Esophagus muscularis mucosa (tissue), 4 donors: ENCODE data around the gene PRKACB. TPM values are rescaled to one million over a fixed set of nuclear protein-coding genes. Genes with fewer than 3 reads are reported as not detected.

Experiments
- DNase-seq: peaks from one replicate; pipeline ENCODE4 v3.0.0-alpha.2; 2017; ENCODE audit errors: extremely low spot score
- H3K27ac ChIP-seq, 4 donors: fragments of 200-600 bp; sonication (generic); replicated peaks in 1 of 4; 1 replicate in 3 of 4; 2 replicates in 1 of 4; pipeline ENCODE4 v1.5.1; 2016 to 2019; ENCODE audit warnings: mild to moderate bottlenecking in 1 of 4
- H3K27me3 ChIP-seq, 4 donors: fragments of 200-600 bp; sonication (generic); one replicate each; pipeline versions ENCODE4 v1.5.1 to v1.6.0; 2016 to 2019
- H3K36me3 ChIP-seq, 4 donors: fragments of 200-600 bp; sonication (generic); one replicate each; pipeline ENCODE4 v1.5.1; 2016 to 2019
- H3K4me1 ChIP-seq, 4 donors: fragments of 200-600 bp; sonication (generic); one replicate each; pipeline ENCODE4 v1.5.1; 2016 to 2019
- H3K4me3 ChIP-seq, 4 donors: fragments of 200-600 bp; sonication (generic); 1 replicate in 2 of 4; 2 replicates in 2 of 4; pipeline ENCODE4 v1.5.1; 2016 to 2019; ENCODE audit warnings: mild to moderate bottlenecking in 4 of 4, moderate library complexity in 1 of 4
- H3K9me3 ChIP-seq, 4 donors: fragments of 200-600 bp; sonication (generic); 1 replicate in 3 of 4; 2 replicates in 1 of 4; pipeline ENCODE4 v1.5.1; 2016 to 2019
- CTCF ChIP-seq, 3 experiments: fragments of 200-600 bp in 2 of 3; fragments of 450-650 bp in 1 of 3; sonication (generic) in 2 of 3; IDR thresholded peaks; one replicate each; pipeline ENCODE4 v1.5.1; 2017 to 2019; ENCODE audit warnings: antibody characterized with exemption in 3 of 3, mild to moderate bottlenecking in 2 of 3, moderate library complexity in 1 of 3
- EP300 ChIP-seq: sonication (generic); formaldehyde crosslinking; IDR thresholded peaks from one replicate; pipeline ENCODE4 v1.6.1; 2017; ENCODE audit warnings: antibody characterized with exemption
- POLR2A ChIP-seq: fragments of 450-650 bp; IDR thresholded peaks from one replicate; pipeline ENCODE4 v1.6.1; 2017; ENCODE audit warnings: antibody characterized with exemption, moderate library complexity, mild to moderate bottlenecking, low read depth
- POLR2AphosphoS5 ChIP-seq, 2 donors: sonication (generic); formaldehyde crosslinking; IDR thresholded peaks; one replicate each; pipeline ENCODE4 v1.6.1; 2017; ENCODE audit warnings: antibody characterized with exemption in 2 of 2
- WGBS: methylation state at CpG from one replicate; pipeline ENCODE4 v1.1.5; 2018; 5-methylcytosine and 5-hydroxymethylcytosine counted together
- intact Hi-C: fragments of 100-400 bp; cut with DNase I; formaldehyde crosslinking; loops from one replicate; pipeline ENCODE4 v1.15.1; 2023
- total RNA-seq, 4 donors: library from RNA; depleted of rRNA; stranded (reverse); fragments of >200 nt; gene quantifications; one replicate each; pipeline versions ENCODE4 v1.1.0 to v1.2.1, GENCODE V29; 2016

PRKACB gene
- total RNA-seq, 4 donors from 2014 or later = 44.4 to 59.4 (median 52.3) TPM

DNA sequence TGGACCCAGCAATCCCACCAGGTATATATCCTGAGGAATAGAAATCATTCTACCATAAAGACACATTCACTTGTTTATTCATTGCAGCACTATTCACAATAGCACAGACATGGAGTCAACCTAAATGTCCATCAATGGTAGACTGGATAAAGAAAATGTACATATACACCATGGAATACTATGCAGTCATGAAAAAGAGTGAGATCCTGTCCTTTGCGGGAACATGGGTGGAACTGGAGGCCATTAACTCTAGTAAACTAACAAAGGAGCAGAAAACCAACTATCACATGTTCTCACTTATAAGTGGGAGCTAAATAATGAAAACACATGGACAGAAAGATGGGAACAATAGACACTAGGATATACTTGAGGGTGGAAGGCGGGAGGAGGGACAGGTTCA, 36.1 kb upstream of the PRKACB start:
- no peak overlapping the region for H3K27ac ChIP-seq
- no peaks in the 10 kb centered on the region for H3K36me3 ChIP-seq
- WGBS = 93% methylated on average over 2 of the region's 2 CpGs
- intact Hi-C loops = no loop called here
- no peak overlapping the region for H3K4me3 ChIP-seq
- DNase-seq = no peak
- H3K27me3 ChIP-seq = no peaks in the 10 kb centered on the region
- TF ChIP-seq POLR2AphosphoS5 (IDR thresholded peaks at IDR 0.05) (no peak), POLR2A (no peak), EP300 (no peak), CTCF (IDR thresholded peaks at IDR 0.05) (no peak)
- peaks cover under 1 to 12% (median 11%) of the 10 kb centered on the region in 4 donors for H3K4me1 ChIP-seq
- H3K9me3 ChIP-seq = no peaks in the 10 kb centered on the region

- no peak for TF ChIP-seq POLR2AphosphoS5 (IDR thresholded peaks at IDR 0.05)
- TF ChIP-seq CTCF (IDR thresholded peaks at IDR 0.05) = no peak
- TF ChIP-seq EP300 = no peak
- no peak for TF ChIP-seq POLR2A
- 96% methylated on average over 3 of the region's 3 CpGs for WGBS
- no peak for DNase-seq
- Histone ChIP-seq H3K27ac (no peak overlapping the region), H3K36me3 (no peaks in the 10 kb centered on the region), H3K27me3 (no peaks in the 10 kb centered on the region), H3K9me3 (no peaks in the 10 kb centered on the region), H3K4me1 (peaks cover 0 to 1% (median under 1%) of the 10 kb centered on the region in 4 donors), H3K4me3 (no peak overlapping the region)
- intact Hi-C loops = no loop called here
These were observed 35.0 kb upstream of the PRKACB start for GRCh38 chr1:84108900-84109578.

- WGBS = 91% methylated on average over 1 of the region's 1 CpG
- Histone ChIP-seq H3K9me3 (no peaks in the 10 kb centered on the region), H3K27ac (no peak overlapping the region), H3K4me3 (no peak overlapping the region), H3K27me3 (no peaks in the 10 kb centered on the region), H3K36me3 (no peaks in the 10 kb centered on the region), H3K4me1 (no peaks in the 10 kb centered on the region)
- no peak for DNase-seq
- TF ChIP-seq POLR2AphosphoS5 (IDR thresholded peaks at IDR 0.05) = no peak
- TF ChIP-seq EP300 = no peak
- no peak for TF ChIP-seq POLR2A
- TF ChIP-seq CTCF (IDR thresholded peaks at IDR 0.05) = no peak
- intact Hi-C loops = no loop called here
These were observed 33.4 kb upstream of the PRKACB start for GRCh38 chr1:84110629-84111028.

- Histone ChIP-seq H3K27ac (no peak overlapping the region), H3K4me1 (no peaks in the 10 kb centered on the region), H3K27me3 (no peaks in the 10 kb centered on the region), H3K4me3 (no peak overlapping the region), H3K9me3 (no peaks in the 10 kb centered on the region), H3K36me3 (no peaks in the 10 kb centered on the region)
- intact Hi-C loops = no loop called here
- no peak for DNase-seq
- TF ChIP-seq POLR2A (no peak), CTCF (IDR thresholded peaks at IDR 0.05) (no peak), EP300 (no peak), POLR2AphosphoS5 (IDR thresholded peaks at IDR 0.05) (no peak)
- 70% methylated on average over 2 of the region's 2 CpGs for WGBS
These were observed 27.5 kb upstream of the PRKACB start for GRCh38 chr1:84116558-84116957.

GRCh38 chr1:84117868-84118267, 26.2 kb upstream of the PRKACB start:
- Histone ChIP-seq H3K27ac (no peak overlapping the region), H3K4me1 (peaks cover 0 to 11% (median 3%) of the 10 kb centered on the region in 4 donors), H3K4me3 (no peak overlapping the region), H3K36me3 (no peaks in the 10 kb centered on the region), H3K9me3 (no peaks in the 10 kb centered on the region), H3K27me3 (no peaks in the 10 kb centered on the region)
- TF ChIP-seq POLR2AphosphoS5 (IDR thresholded peaks at IDR 0.05) (no peak), EP300 (no peak), CTCF (IDR thresholded peaks at IDR 0.05) (no peak), POLR2A (no peak)
- DNase-seq = no peak
- 100% methylated on average over 1 of the region's 1 CpG for WGBS
- intact Hi-C loops = no loop called here
